ENCODE data around the gene CIB4.

CIB4 gene

GRCh38 chr2:26623541-26624495, 17.3 kb downstream of the CIB4 start:
- DNase-seq (ENCODE audit: low read depth in 2 of 2, low spot score in 1 of 2), result no peak

GRCh38 chr2:26621469-26622199, 19.5 kb downstream of the CIB4 start:
- no peak for DNase-seq (ENCODE audit: low read depth in 2 of 2, low spot score in 1 of 2)

GRCh38 chr2:26620031-26620605, 21.0 kb downstream of the CIB4 start:
- no peak for DNase-seq (ENCODE audit: low read depth in 2 of 2, low spot score in 1 of 2)

GRCh38 chr2:26619521-26619951, 21.6 kb downstream of the CIB4 start:
- no peak for DNase-seq (ENCODE audit: low read depth in 2 of 2, low spot score in 1 of 2)

- no peak for DNase-seq (ENCODE audit: low read depth in 2 of 2, low spot score in 1 of 2)
Observed at GRCh38 chr2:26619096-26619495, 22.1 kb downstream of the CIB4 start.

- DNase-seq (ENCODE audit: low read depth in 2 of 2, low spot score in 1 of 2), result no peak
Observed at GRCh38 chr2:26618611-26619010, 22.6 kb downstream of the CIB4 start.

GRCh38 chr2:26617588-26618083, 23.5 kb downstream of the CIB4 start:
- no peak for DNase-seq (ENCODE audit: low read depth in 2 of 2, low spot score in 1 of 2)

GRCh38 chr2:26616706-26617587, 24.2 kb downstream of the CIB4 start:
- no peak for DNase-seq (ENCODE audit: low read depth in 2 of 2, low spot score in 1 of 2)

- no peak for DNase-seq (ENCODE audit: low read depth in 2 of 2, low spot score in 1 of 2)
Observed at GRCh38 chr2:26615860-26616705, 25.1 kb downstream of the CIB4 start.

- DNase-seq (ENCODE audit: low read depth in 2 of 2, low spot score in 1 of 2), result no peak
Observed at GRCh38 chr2:26615336-26615859, 25.8 kb downstream of the CIB4 start.

- no peak for DNase-seq (ENCODE audit: low read depth in 2 of 2, low spot score in 1 of 2)
Observed at GRCh38 chr2:26614216-26615138, 26.7 kb downstream of the CIB4 start.

GRCh38 chr2:26613241-26614215, 27.6 kb downstream of the CIB4 start:
- DNase-seq (ENCODE audit: low read depth in 2 of 2, low spot score in 1 of 2), result no peak

GRCh38 chr2:26612522-26613240, 28.5 kb downstream of the CIB4 start:
- DNase-seq (ENCODE audit: low read depth in 2 of 2, low spot score in 1 of 2), result no peak

- no peak for DNase-seq (ENCODE audit: low read depth in 2 of 2, low spot score in 1 of 2)
Observed at GRCh38 chr2:26612034-26612433, 29.1 kb downstream of the CIB4 start.

- DNase-seq (ENCODE audit: low read depth in 2 of 2, low spot score in 1 of 2), result no peak
Observed at GRCh38 chr2:26610504-26611335, 30.4 kb downstream of the CIB4 start.

GRCh38 chr2:26609839-26610277, 31.3 kb downstream of the CIB4 start:
- DNase-seq (ENCODE audit: low read depth in 2 of 2, low spot score in 1 of 2), result no peak
